ENCODE data around the gene FAHD2A.
"Not testable (repeated sequence)": the region's sequence is repeated elsewhere in the genome, so short reads cannot be mapped to it uniquely, and the experiment has no call there.

FAHD2A gene

GRCh38 chr2:95402370-95403203 lies at the start of gene FAHD2A:
TSS of gene FAHD2A (plus strand) at chr2:95402708. CDS start at chr2:95405559, 2,851 bp downstream.
- DNase-seq: peak; percentile 96

GRCh38 chr2:95353055-95353575 lies 49.4 kb upstream of the FAHD2A start:
- no peak for DNase-seq

- no peak for DNase-seq
These were observed 48.7 kb upstream of the FAHD2A start for GRCh38 chr2:95353613-95354468.

- no peak for DNase-seq
These were observed 48.0 kb upstream of the FAHD2A start for GRCh38 chr2:95354469-95354901.

- no peak for DNase-seq
These were observed 47.6 kb upstream of the FAHD2A start for GRCh38 chr2:95354925-95355324.

GRCh38 chr2:95355486-95355885 lies 47.0 kb upstream of the FAHD2A start:
- DNase-seq: not testable (repeated sequence)

GRCh38 chr2:95356821-95357700 lies 45.4 kb upstream of the FAHD2A start:
- no peak for DNase-seq

- no peak for DNase-seq
These were observed 44.7 kb upstream of the FAHD2A start for GRCh38 chr2:95357717-95358280.

- DNase-seq: no peak
These were observed 43.5 kb upstream of the FAHD2A start for GRCh38 chr2:95359031-95359430.

- no peak for DNase-seq
These were observed 43.0 kb upstream of the FAHD2A start for GRCh38 chr2:95359501-95359930.

- no peak for DNase-seq
These were observed 41.1 kb upstream of the FAHD2A start for GRCh38 chr2:95361216-95361980.

GRCh38 chr2:95362486-95362885 lies 40.0 kb upstream of the FAHD2A start:
- DNase-seq: no peak

- no peak for DNase-seq
These were observed 36.0 kb upstream of the FAHD2A start for GRCh38 chr2:95366514-95366913.

GRCh38 chr2:95372216-95372829 lies 30.2 kb upstream of the FAHD2A start:
- DNase-seq: no peak

- no peak for DNase-seq
These were observed 29.7 kb upstream of the FAHD2A start for GRCh38 chr2:95372845-95373244.

- DNase-seq: no peak
These were observed 28.5 kb upstream of the FAHD2A start for GRCh38 chr2:95374029-95374428.

- no peak for DNase-seq
These were observed 28.0 kb upstream of the FAHD2A start for GRCh38 chr2:95374451-95374920.

GRCh38 chr2:95374921-95375471 lies 27.5 kb upstream of the FAHD2A start:
- DNase-seq: no peak

GRCh38 chr2:95375532-95376150 lies 26.9 kb upstream of the FAHD2A start:
- no peak for DNase-seq
